RWPE1 (cell line): ENCODE data around the gene SORL1.

Experiments
- CTCF ChIA-PET: fragments of 350-600 bp; sonication (Branson Sonifier 250); formaldehyde crosslinking; extraction: SDS; loops from one replicate; lab custom pipeline; 2021; lab: Yijun Ruan, JAX
- POLR2A ChIA-PET: fragments of 400-600 bp; formaldehyde crosslinking; extraction: SDS; loops from one replicate; lab custom pipeline; 2020; ENCODE audit warnings: antibody characterized with exemption; ENCODE audit not compliant: low non-redundant PET; lab: Yijun Ruan, JAX
- DNase-seq: peaks from one replicate; pipeline ENCODE4 v3.0.0; 2012; ENCODE audit warnings: low spot score
- H3K27ac ChIP-seq: fragments of 450-650 bp; 2 replicates; pipeline ENCODE4 v1.5.1; 2017
- TF ChIP-seq, protein P1 (sequence below): fragments of 450-650 bp; conservative IDR thresholded peaks from 2 replicates; pipeline ENCODE4 v1.5.1; 2017; ENCODE audit warnings: low read depth, mild to moderate bottlenecking

SORL1 gene

GRCh38 chr11:121580154-121580553, 128.0 kb downstream of the SORL1 start:
- TF ChIP-seq, protein P1, sequence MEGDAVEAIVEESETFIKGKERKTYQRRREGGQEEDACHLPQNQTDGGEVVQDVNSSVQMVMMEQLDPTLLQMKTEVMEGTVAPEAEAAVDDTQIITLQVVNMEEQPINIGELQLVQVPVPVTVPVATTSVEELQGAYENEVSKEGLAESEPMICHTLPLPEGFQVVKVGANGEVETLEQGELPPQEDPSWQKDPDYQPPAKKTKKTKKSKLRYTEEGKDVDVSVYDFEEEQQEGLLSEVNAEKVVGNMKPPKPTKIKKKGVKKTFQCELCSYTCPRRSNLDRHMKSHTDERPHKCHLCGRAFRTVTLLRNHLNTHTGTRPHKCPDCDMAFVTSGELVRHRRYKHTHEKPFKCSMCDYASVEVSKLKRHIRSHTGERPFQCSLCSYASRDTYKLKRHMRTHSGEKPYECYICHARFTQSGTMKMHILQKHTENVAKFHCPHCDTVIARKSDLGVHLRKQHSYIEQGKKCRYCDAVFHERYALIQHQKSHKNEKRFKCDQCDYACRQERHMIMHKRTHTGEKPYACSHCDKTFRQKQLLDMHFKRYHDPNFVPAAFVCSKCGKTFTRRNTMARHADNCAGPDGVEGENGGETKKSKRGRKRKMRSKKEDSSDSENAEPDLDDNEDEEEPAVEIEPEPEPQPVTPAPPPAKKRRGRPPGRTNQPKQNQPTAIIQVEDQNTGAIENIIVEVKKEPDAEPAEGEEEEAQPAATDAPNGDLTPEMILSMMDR: no peak
- POLR2A ChIA-PET: no interaction called here
- no peak overlapping the region for H3K27ac ChIP-seq
- CTCF ChIA-PET: interaction anchor here (0.7 kb wide), 1 partner anchor 14 kb away, joined by 3 read pairs; no protein-coding TSS in a partner anchor
- DNase-seq: no peak

DNA sequence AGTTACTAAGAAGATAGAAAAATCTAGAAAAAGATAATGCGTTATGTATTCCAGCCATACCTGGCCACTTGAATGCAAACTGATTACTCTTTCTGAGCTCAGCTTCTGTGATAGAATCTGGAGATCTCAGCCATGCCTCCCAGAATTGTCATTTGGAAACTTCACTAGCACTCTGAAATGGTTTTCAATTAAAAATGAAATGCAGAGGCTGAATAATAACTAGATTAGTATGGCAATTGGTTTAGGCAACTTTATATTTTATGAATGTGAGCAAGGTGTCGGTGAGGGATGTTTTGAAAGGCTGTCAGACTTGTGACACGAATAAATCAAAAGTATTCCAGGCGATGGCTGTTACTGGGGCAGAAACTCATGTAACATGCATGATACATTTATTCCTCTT, 129.5 kb downstream of the SORL1 start:
- no peak for DNase-seq
- ChIA-PET CTCF (interaction anchor here (0.6 kb wide), 3 partner anchors 135 to 924 kb away, joined by 3 read pairs; no protein-coding TSS in a partner anchor), POLR2A (no interaction called here)
- no peak overlapping the region for H3K27ac ChIP-seq
- TF ChIP-seq, protein P1: no peak

GRCh38 chr11:121582296-121582695, 130.2 kb downstream of the SORL1 start:
- ChIA-PET CTCF (interaction anchor here (0.6 kb wide), 2 partner anchors 92 to 135 kb away, joined by 3 read pairs; no protein-coding TSS in a partner anchor), POLR2A (no interaction called here)
- no peak overlapping the region for H3K27ac ChIP-seq
- DNase-seq: no peak
- TF ChIP-seq, protein P1: no peak

GRCh38 chr11:121583825-121584224, 131.7 kb downstream of the SORL1 start:
- ChIA-PET CTCF (no interaction called here), POLR2A (no interaction called here)

DNA sequence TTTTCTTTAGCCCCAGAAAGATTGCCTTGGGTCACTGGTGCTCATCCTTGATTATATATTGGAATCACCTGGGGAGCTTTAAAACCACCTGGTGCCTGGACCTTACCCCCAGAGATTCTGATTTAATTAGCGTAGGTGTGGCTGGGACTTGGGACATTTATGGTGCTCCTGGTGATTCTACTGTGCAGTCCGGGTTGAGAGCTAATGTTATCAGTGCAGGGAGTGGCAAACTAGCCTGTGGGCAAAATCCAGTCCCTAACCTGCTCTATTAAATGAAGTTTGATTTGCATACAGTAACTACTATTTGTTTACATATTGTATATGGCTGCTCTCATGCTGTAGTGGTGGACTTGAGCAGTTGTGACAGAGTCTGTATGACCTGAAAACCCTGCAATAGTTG, 134.6 kb downstream of the SORL1 start:
- H3K27ac ChIP-seq: no peak overlapping the region
- ChIA-PET POLR2A (no interaction called here), CTCF (no interaction called here)
- TF ChIP-seq, protein P1: no peak
- DNase-seq: no peak

More at GRCh38 chr11:121583825-121584224, 131.7 kb downstream of the SORL1 start:
- H3K27ac ChIP-seq: no peak overlapping the region
- DNase-seq: no peak
- TF ChIP-seq, protein P1: no peak

DNA sequence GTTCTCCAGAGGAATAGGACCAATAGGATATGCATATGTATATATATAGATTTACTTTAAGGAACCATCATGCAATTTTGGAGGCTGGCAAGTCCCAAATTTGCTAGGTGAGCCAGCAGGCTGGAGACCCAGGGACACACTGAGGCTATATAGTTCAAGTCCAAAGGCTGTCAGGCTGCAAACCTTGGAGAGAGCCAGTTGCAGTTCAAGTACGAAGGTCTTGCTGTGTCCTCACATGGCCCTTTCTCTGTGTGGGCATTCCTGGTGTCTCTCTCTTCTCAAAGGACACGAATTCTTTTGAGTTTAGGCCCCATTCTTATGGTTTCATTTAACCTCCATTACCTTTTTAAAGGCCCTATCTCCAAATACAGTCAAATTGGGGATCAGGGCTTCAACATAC, 135.1 kb downstream of the SORL1 start:
- no peak overlapping the region for H3K27ac ChIP-seq
- DNase-seq: no peak
- ChIA-PET CTCF (no interaction called here), POLR2A (no interaction called here)
- TF ChIP-seq, protein P1: no peak
